Astrocyte of the hippocampus (primary cell): Measurements from ENCODE around the gene PARD3B.

ENCODE experiments used
- DNase-seq: peaks from one replicate; pipeline ENCODE4 v3.0.0; 2011; ENCODE audit warnings: low read depth, low spot score

Gene PARD3B

DNA sequence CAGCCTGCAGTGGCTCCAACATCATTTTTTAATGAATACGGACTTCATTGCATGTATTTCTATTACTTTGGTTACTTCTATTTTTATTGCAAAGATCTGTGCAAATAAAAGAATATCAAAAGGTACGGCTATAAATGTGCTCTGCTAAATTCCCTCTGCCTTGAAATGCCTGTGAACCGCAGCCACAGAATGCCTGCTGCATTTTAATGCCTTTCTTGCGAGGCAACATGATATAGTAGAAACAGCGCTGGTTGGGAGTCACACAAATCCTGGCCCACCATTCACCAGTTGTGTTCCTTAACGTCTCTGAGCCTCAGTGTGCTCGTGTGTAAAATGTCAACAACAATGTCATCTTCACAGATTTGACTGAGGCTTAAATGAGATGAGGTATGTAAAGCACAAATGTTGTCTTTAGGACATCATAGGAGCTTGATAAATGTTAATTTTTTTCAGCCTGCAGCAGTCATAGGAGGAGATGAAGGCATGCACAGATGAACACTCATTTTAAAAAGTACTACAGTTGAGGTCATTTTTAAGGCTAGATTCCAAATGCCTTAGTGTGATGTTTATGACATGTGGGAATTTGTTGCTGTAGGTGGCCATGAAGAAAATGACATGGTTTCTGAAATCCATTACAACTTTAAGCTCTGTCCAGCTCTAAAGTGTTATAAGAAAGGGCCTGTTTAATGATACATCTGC, 949.4 kb downstream of the PARD3B start:
- DNase-seq = peak; percentile 39

GRCh38 chr2:205495819-205496218, 950.5 kb downstream of the PARD3B start:
- DNase-seq = peak; percentile 50

GRCh38 chr2:205496370-205496769, 951.1 kb downstream of the PARD3B start:
- peak; percentile 50 for DNase-seq

GRCh38 chr2:205496772-205497171, 951.5 kb downstream of the PARD3B start:
- DNase-seq = peak; percentile 74

GRCh38 chr2:205499006-205499405, 953.7 kb downstream of the PARD3B start:
- DNase-seq = no peak

DNA sequence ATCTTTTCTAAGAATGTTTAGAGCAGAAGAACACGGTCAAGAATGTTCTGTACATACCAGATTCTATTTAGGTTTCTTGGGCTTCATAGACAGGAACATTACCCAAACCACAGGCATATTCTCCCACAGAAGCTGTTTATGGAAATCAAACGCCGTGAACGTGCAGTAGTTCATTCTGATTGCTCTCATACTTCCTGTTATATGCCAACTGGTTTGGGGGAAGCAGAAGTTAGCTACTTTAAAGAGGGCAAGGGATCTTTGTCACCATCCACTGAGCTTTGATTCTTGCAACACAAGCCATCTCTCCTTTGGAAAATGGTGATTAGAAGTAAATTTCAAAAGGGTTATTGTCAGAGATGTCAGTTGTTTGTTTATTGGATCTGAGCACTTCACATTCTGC, 954.8 kb downstream of the PARD3B start:
- no peak for DNase-seq

- no peak for DNase-seq
Measured at GRCh38 chr2:205500951-205501350, 955.7 kb downstream of the PARD3B start.

- DNase-seq = no peak
Measured at GRCh38 chr2:205501826-205502225, 956.6 kb downstream of the PARD3B start.

DNA sequence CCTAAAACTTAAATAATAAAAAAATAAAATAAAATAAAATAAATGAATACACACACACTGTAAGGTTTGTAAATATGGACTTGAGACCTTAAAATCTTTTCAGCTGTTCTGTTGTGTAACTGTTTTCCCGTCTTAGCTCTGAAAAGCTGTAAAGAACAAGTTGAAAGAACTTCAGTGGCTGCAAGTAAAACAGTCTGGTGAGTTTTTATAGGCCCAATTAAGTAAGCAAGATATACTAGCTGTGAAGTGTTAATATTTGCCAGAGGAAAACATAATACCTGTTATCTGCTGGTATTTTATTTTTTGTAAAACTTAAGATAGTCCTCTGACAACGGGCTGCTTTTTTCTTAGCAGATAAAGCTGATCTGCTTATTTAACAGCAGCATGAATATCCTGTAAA, 960.1 kb downstream of the PARD3B start:
- DNase-seq = no peak

DNA sequence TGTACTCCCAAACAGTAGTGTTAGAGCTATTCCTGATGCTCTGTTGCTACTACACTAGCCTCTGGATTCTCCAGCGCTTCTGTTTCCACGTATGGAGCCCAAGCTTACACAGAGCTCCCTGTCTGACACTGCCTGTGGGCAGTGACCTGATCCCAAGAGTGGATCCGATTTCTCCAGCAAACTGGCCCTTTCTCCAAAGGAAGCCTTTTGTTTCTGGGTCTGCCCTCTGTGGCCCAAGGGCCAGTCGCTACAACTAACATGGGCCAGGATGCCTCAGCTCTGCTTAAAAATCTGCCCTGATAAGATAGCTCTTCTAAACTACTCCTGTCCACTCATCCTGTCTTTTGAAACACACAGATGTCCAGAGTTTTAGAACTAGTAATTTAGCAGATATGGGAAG, 964.4 kb downstream of the PARD3B start:
- no peak for DNase-seq

GRCh38 chr2:205510345-205510744, 965.1 kb downstream of the PARD3B start:
- DNase-seq = peak; percentile 37

DNA sequence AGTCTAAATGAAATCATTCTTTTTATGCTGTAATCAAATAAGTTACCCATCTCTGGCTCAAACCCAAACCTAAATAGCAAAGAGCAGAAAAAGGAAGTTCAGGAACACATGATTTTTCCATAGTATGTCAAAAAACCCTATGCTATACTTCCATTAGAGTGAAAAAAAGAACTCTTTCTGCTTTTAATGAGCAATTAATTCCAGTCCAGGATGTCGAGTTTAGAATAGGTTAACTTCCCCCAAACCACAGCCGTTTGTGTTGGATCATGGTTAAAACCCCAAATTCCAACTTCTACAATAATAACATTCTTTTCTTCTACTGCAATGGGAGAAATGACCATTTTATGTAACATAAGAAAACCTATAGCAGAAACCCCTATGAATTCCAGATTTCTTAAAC, 965.9 kb downstream of the PARD3B start:
- peak; percentile 82 for DNase-seq

DNA sequence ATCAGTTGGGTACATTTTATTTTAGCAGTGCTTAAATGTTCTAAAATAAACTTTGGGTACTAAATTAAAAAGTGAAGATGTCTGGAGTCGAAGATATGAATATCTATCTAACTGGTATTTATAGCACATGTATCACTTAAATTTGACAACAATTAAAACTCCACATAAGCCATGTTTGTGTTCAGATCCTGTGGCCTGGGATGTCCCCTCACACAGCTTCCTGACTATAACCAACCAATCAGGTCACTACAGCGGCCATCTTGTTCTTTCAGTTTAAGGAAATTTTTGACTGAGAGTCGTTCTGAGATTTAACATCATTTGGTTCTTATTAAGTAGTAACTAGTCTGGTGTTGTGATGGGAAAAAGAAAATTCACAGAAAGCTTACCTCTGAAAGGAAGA, 966.4 kb downstream of the PARD3B start:
- DNase-seq = peak; percentile 48

DNA sequence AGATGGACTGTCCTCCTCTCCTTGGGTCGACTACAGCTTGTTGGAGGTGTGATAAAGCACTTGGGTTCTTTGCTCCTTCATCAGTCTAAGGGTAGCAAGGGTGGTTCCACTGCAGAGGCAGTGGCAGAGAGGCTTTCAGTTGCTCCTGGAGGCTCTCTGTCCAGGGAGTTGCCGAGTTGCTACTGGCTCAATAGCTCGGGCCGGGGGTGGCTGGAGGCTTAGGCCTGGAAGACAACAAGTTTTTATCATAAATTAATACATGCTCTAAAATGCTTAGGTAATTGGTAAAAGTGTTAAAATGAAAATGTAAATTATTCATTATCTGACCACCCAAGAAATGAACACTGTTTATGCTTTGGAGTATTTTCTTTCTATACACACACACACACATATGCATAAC, 975.0 kb downstream of the PARD3B start:
- no peak for DNase-seq

- peak; percentile 61 for DNase-seq
Measured at GRCh38 chr2:205524656-205525055, 979.4 kb downstream of the PARD3B start.

GRCh38 chr2:205527801-205528200, 982.5 kb downstream of the PARD3B start:
- no peak for DNase-seq

DNA sequence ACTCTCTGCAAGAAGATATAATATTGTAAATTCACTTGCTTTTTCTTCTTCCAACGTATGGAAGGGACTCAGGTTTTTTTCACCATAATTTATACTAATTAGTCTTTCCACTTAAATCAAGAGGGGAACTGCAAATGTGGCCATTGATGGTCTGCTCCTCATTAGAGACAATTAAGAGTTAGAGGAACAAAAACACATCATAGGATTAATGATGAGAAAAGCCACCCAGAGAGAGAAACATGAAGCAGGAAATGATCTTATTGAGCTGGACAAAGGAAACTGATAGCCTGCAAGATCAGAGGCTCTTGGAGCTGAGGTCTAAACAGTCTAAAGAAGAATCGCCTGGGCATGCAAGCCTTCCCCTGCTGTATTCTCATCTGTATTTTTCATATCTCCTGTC, 985.8 kb downstream of the PARD3B start:
- no peak for DNase-seq

- no peak for DNase-seq
Measured at GRCh38 chr2:205531489-205532148, 986.3 kb downstream of the PARD3B start.

GRCh38 chr2:205535001-205535400, 989.7 kb downstream of the PARD3B start:
- DNase-seq = no peak

DNA sequence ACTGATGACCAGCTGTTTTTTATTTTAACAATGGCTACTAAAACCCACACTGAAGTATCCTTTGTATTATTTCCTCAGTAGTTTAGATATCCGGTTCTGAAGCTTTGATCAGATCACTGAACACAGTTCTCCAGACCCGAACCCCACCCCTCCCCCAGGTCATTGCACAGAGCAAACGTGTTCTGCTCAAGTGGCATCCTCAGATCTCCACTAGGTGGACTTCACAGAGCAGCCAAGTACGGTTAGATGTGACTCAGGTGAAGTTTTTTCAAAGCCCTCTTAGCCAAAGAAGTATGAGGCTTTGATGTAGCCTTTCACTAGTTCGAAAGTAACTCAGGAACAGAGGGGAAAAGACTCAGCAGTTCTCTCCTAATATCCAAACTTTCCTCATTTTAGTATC, 994.3 kb downstream of the PARD3B start:
- DNase-seq = no peak

- DNase-seq = no peak
Measured at GRCh38 chr2:205540036-205540435, 994.8 kb downstream of the PARD3B start.

DNA sequence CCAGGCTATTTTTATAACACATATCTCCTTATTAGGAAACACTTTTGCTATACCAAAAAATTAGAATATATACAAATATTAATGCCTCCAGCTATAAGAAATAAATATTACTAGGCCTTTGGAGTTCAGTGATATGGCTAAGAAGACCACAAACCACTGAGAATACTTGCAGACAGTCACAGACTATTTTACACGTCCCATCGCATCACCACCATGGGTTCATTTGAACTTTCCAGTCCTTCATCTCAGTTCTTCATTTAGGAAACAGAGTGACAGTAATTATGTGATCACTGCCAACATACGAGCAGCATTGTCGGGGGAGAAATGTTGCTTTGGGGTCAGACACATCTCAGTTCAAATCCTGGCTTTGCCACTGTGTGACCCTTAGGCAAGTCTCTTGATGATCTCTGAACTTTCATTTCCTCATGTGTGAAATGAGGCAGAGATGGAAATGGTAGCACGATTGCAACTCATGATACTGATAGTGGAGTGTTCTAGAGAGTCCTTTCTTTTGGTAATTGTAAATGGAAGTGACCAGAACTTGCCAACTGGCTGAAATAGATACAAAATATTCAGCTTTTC, 998.1 kb downstream of the PARD3B start:
- DNase-seq = no peak
